Adrenal gland (tissue), 5 donors: ENCODE data around the gene CXCL3.
"Not testable (repeated sequence)": the region's sequence is repeated elsewhere in the genome, so short reads cannot be mapped to it uniquely, and the experiment has no call there.

Experiments
- CTCF ChIP-seq, 6 experiments: fragments of 450-650 bp in 4 of 6; fragments of 200-600 bp in 2 of 6; sonication (generic) in 1 of 6; IDR thresholded peaks; 1 replicate in 5 of 6; 2 replicates in 1 of 6; pipeline versions ENCODE4 v1.5.1 to v1.8.0; 2016 to 2021; ENCODE audit warnings: antibody characterized with exemption in 6 of 6, mild to moderate bottlenecking in 2 of 6, moderate library complexity in 1 of 6
- POLR2A ChIP-seq, 2 donors: fragments of 450-650 bp; IDR thresholded peaks; one replicate each; pipeline ENCODE4 v1.6.1; 2017; ENCODE audit warnings: antibody characterized with exemption in 2 of 2, mild to moderate bottlenecking in 2 of 2, moderate library complexity in 1 of 2
- donor health status: DM: no; HTN: no; CAD: no.

GRCh38 chr4:74079024-74079423 lies 40.5 kb upstream of the CXCL3 start:
- TF ChIP-seq CTCF, POLR2A (IDR thresholded peaks at IDR 0.05): not testable (repeated sequence)
